T-cell (primary cell): ENCODE results near the gene LMNA. TPM values are rescaled to one million over a fixed set of nuclear protein-coding genes. Genes with fewer than 3 reads are reported as not detected.
"Not testable (repeated sequence)": the region's sequence is repeated elsewhere in the genome, so short reads cannot be mapped to it uniquely, and the experiment has no call there.

Source experiments
- ATAC-seq, 4 experiments: fragments of 200-7000 bp in 3 of 4; fragments of 150-1000 bp in 1 of 4; cut with Tn5 transposase; replicated peaks in 1 of 4; 1 replicate in 3 of 4; 2 replicates in 1 of 4; pipeline ENCODE4 v1.10.0; 2021; ENCODE audit warnings: moderate library complexity in 3 of 4, mild to moderate bottlenecking in 2 of 4, moderate number of reproducible peaks in 1 of 4
- CTCF ChIA-PET, 2 donors: fragments of 300-600 bp; sonication (Branson Sonifier 250); formaldehyde crosslinking; loops; one replicate each; lab custom pipeline; 2022; ENCODE audit warnings: antibody characterized with exemption in 2 of 2; lab: Charles Lee
- POLR2A ChIA-PET, 2 donors: fragments of 300-600 bp; sonication (Branson Sonifier 250); formaldehyde crosslinking; loops; one replicate each; lab custom pipeline; 2022; ENCODE audit warnings: antibody characterized with exemption in 2 of 2; lab: Charles Lee
- DNase-seq, 35 experiments: peaks; one replicate each; pipeline versions ENCODE4 v3.0.0 to v3.0.0-alpha.2; 2013 to 2023
- H3K27ac ChIP-seq: one replicate; pipeline ENCODE4 v1.5.1; 2013; ENCODE audit warnings: low read length
- H3K27me3 ChIP-seq, 2 experiments: replicated peaks in 1 of 2; 1 replicate in 1 of 2; 2 replicates in 1 of 2; pipeline versions ENCODE4 v1.6.1 to v1.7.0; 2013; ENCODE audit warnings: low read length in 1 of 2, mixed read lengths in 1 of 2; ENCODE audit not compliant: control insufficient read depth in 2 of 2, insufficient read depth in 2 of 2; ENCODE audit errors: extremely low read depth in 1 of 2
- H3K36me3 ChIP-seq, 2 donors: 1 replicate in 1 of 2; 2 replicates in 1 of 2; pipeline versions ENCODE4 v1.6.1 to v1.7.0; 2013; ENCODE audit warnings: low read length in 1 of 2; ENCODE audit not compliant: control insufficient read depth in 2 of 2, insufficient read depth in 1 of 2; ENCODE audit errors: extremely low read depth in 1 of 2
- H3K4me1 ChIP-seq, 2 experiments: 1 replicate in 1 of 2; 2 replicates in 1 of 2; pipeline versions ENCODE4 v1.6.1 to v1.7.0; 2013; ENCODE audit warnings: low read length in 2 of 2, mixed read lengths in 1 of 2; ENCODE audit not compliant: insufficient read depth in 2 of 2, control insufficient read depth in 1 of 2; ENCODE audit errors: extremely low read depth in 1 of 2
- H3K4me3 ChIP-seq, 2 donors: 1 replicate in 1 of 2; 2 replicates in 1 of 2; pipeline versions ENCODE4 v1.5.1 to v1.7.0; 2013; ENCODE audit warnings: mild to moderate bottlenecking in 2 of 2, low read length in 1 of 2, moderate library complexity in 1 of 2; ENCODE audit not compliant: control insufficient read depth in 1 of 2; ENCODE audit errors: extremely low read depth in 1 of 2
- H3K9me3 ChIP-seq: 2 replicates; pipeline ENCODE4 v1.7.0; 2013
- H3K27ac Mint-ChIP-seq, 2 donors: one replicate each; pipeline ENCODE4 v1.8.0; 2020 to 2021; ENCODE audit warnings: mild to moderate bottlenecking in 2 of 2, mixed read lengths in 2 of 2
- H3K27me3 Mint-ChIP-seq, 2 donors: one replicate each; pipeline ENCODE4 v1.8.0; 2021 to 2022; ENCODE audit warnings: mixed read lengths in 2 of 2
- H3K36me3 Mint-ChIP-seq: one replicate; pipeline ENCODE4 v1.8.0; 2021; ENCODE audit warnings: mixed read lengths
- H3K4me1 Mint-ChIP-seq, 3 donors: one replicate each; pipeline ENCODE4 v1.8.0; 2020 to 2022; ENCODE audit warnings: mixed read lengths in 3 of 3, mild to moderate bottlenecking in 1 of 3
- H3K4me3 Mint-ChIP-seq, 3 donors: one replicate each; pipeline ENCODE4 v1.8.0; 2020 to 2022; ENCODE audit warnings: mild to moderate bottlenecking in 3 of 3, mixed read lengths in 3 of 3, moderate library complexity in 3 of 3
- H3K9me3 Mint-ChIP-seq, 3 donors: one replicate each; pipeline ENCODE4 v1.8.0; 2020 to 2022; ENCODE audit warnings: mixed read lengths in 3 of 3
- WGBS: methylation state at CpG from one replicate; pipeline ENCODE4 v1.1.5; 2013; ENCODE audit warnings: missing lambda C conversion rate; ENCODE audit not compliant: insufficient coverage; 5-methylcytosine and 5-hydroxymethylcytosine counted together
- total RNA-seq, 35 experiments: library from RNA in 6 of 35; stranded (reverse) in 6 of 35; fragments of 120-200 nt in 1 of 35; gene quantifications; one replicate each; pipeline versions ENCODE4 v1.2.1 to v1.2.4 and lab custom pipeline; 2013 to 2026

LMNA gene
- total RNA-seq, 5 donors from 2014 or later (not counting 1 experiment from before 2014, with no cell fraction given): 40.3 to 970 (median 57.3) TPM

DNA sequence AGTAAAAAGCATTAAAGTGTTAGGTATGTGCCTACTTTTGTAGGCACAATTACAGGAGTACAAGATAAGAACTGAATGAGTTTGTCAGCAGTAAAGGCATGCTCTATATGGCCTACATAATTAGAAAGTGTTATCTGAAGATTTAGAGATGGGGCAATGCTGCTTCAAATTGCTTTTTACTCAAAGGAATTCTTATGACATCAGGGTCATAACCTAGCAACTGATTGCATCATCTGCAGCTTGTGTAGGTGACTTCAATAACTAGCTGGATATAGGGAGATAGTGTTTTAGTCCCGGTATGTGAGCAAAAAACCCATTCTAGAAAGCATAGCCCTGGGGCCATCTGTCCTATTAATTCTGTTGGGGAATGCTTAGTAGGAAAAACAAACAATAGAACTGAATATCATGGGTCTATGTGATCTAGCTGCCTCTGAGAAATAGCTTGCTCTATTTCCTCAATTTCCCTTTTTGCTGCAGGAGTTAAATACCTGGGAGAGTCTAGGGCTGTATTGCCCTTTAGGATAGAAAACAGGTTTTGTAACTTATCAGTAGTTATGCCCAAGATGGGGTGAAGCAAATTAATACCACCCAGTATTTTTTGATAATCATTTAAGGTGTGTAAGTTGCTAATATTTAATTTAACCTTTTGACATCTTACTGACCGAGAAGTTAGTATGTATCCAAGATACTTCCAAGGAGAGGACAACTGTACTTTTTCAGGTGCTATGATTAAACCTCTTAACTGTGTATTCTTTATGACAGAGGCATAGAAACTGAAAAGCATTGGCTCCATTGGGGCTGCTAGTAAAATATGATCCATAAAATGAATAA lies 72.1 kb downstream of the LMNA start:
- CTCF ChIA-PET, H3K36me3 Mint-ChIP-seq, H3K27me3 Mint-ChIP-seq, H3K36me3 ChIP-seq, H3K4me1 ChIP-seq, H3K27me3 ChIP-seq, ATAC-seq, DNase-seq, H3K9me3 ChIP-seq, H3K27ac Mint-ChIP-seq, H3K4me3 ChIP-seq, H3K27ac ChIP-seq, H3K4me3 Mint-ChIP-seq, H3K4me1 Mint-ChIP-seq, H3K9me3 Mint-ChIP-seq: not testable (repeated sequence)
- POLR2A ChIA-PET: interaction anchor here in 1 of 2 donors (0.6 kb wide), 1 partner anchor 523 kb away, joined by 3 read pairs; no protein-coding TSS in a partner anchor
- WGBS: no CpG with 5 or more reads among the region's 2 CpGs

Other genes with a start within 250 kb of the LMNA start
- 10 to 100 TPM; 35.3 to 56.4 (median 39.2) TPM for gene RIT1, start 203.4 kb upstream of the LMNA start, total RNA-seq
- 100 to 1,000 TPM in 1 of 5 donors, 10 to 100 TPM in 4; 44.5 to 102 (median 85.6) TPM for gene KHDC4, start 180.3 kb upstream of the LMNA start, total RNA-seq
- gene RXFP4, start 173.1 kb upstream of the LMNA start, total RNA-seq: not detected
- gene ARHGEF2, start 136.2 kb upstream of the LMNA start, total RNA-seq: 100 to 1,000 TPM; 110 to 174 (median 167) TPM
- gene SSR2, start 93.8 kb upstream of the LMNA start, total RNA-seq: 100 to 1,000 TPM; 230 to 238 (median 232) TPM
- gene UBQLN4, start 60.9 kb upstream of the LMNA start, total RNA-seq: 10 to 100 TPM; 21.9 to 39.6 (median 37.9) TPM
- gene LAMTOR2, start 59.9 kb upstream of the LMNA start, total RNA-seq: 10 to 100 TPM; 21.5 to 37.8 (median 35.2) TPM
- gene RAB25, start 53.6 kb upstream of the LMNA start, total RNA-seq: 1 to 10 TPM in 3 of 5 donors, under 1 TPM in 2; 0.26 to 2.3 (median 1.9) TPM
- gene MEX3A, start 32.2 kb upstream of the LMNA start, total RNA-seq: under 1 TPM; 0.03 to 0.58 (median 0.20) TPM
- gene SEMA4A, start 38.9 kb downstream of the LMNA start, total RNA-seq: 10 to 100 TPM in 1 of 5 donors, 1 to 10 TPM in 4; 1.5 to 12.0 (median 2.2) TPM
- 10 to 100 TPM; 16.8 to 24.5 (median 21.4) TPM for gene SLC25A44, start 79.4 kb downstream of the LMNA start, total RNA-seq
- gene PMF1, start 98.3 kb downstream of the LMNA start, total RNA-seq: 10 to 100 TPM; 54.7 to 58.7 (median 57.6) TPM
- gene BGLAP, start 127.5 kb downstream of the LMNA start, total RNA-seq: 1 to 10 TPM; 1.8 to 7.1 (median 5.2) TPM
- 1 to 10 TPM; 2.5 to 3.1 (median 2.9) TPM for gene PAQR6, start 133.3 kb downstream of the LMNA start, total RNA-seq
- 10 to 100 TPM; 60.5 to 84.2 (median 81.3) TPM for gene SMG5, start 168.1 kb downstream of the LMNA start, total RNA-seq
- 10 to 100 TPM in 3 of 5 donors, 1 to 10 TPM in 2; 4.9 to 17.6 (median 17.3) TPM for gene TMEM79, start 169.6 kb downstream of the LMNA start, total RNA-seq
- gene GLMP, start 181.0 kb downstream of the LMNA start, total RNA-seq: 10 to 100 TPM; 18.7 to 25.4 (median 24.1) TPM
- gene VHLL, start 184.6 kb downstream of the LMNA start, total RNA-seq: under 1 TPM in 2 of 5 donors, not detected in 3; 0.39 to 0.88 TPM
- gene CCT3, start 223.6 kb downstream of the LMNA start, total RNA-seq: 100 to 1,000 TPM in 4 of 5 donors, 10 to 100 TPM in 1; 87.2 to 138 (median 124) TPM
- gene TSACC, start 223.8 kb downstream of the LMNA start, total RNA-seq: under 1 TPM in 1 of 5 donors, not detected in 4; 0.93 TPM